Stimulated activated memory B cell treated with anti-CD40 and anti-IgM and Interleukin-4, amounts not matched to agents 10 μg/mL and 1 μg/mL and 100 μg/mL, for 72 hours (primary cell): Measurements from ENCODE around the gene STX8.
"Not testable (repeated sequence)": the region's sequence is repeated elsewhere in the genome, so short reads cannot be mapped to it uniquely, and the experiment has no call there.

Experiments
- ATAC-seq: fragments of 150-1000 bp; cut with Tn5 transposase; 2 replicates; pipeline ENCODE4 v1.10.0; 2021
- H3K27ac Mint-ChIP-seq: one replicate; pipeline ENCODE4 v1.8.0; 2022; ENCODE audit warnings: mild to moderate bottlenecking, mixed read lengths
- H3K27me3 Mint-ChIP-seq: one replicate; pipeline ENCODE4 v1.8.0; 2022; ENCODE audit warnings: mixed read lengths
- H3K36me3 Mint-ChIP-seq: one replicate; pipeline ENCODE4 v1.8.0; 2022; ENCODE audit warnings: mixed read lengths
- H3K4me1 Mint-ChIP-seq: one replicate; pipeline ENCODE4 v1.8.0; 2022; ENCODE audit warnings: mixed read lengths
- H3K4me3 Mint-ChIP-seq: one replicate; pipeline ENCODE4 v1.8.0; 2022; ENCODE audit warnings: mild to moderate bottlenecking, moderate library complexity, mixed read lengths
- H3K9me3 Mint-ChIP-seq: one replicate; pipeline ENCODE4 v1.8.0; 2022; ENCODE audit warnings: mixed read lengths

The STX8 gene

DNA sequence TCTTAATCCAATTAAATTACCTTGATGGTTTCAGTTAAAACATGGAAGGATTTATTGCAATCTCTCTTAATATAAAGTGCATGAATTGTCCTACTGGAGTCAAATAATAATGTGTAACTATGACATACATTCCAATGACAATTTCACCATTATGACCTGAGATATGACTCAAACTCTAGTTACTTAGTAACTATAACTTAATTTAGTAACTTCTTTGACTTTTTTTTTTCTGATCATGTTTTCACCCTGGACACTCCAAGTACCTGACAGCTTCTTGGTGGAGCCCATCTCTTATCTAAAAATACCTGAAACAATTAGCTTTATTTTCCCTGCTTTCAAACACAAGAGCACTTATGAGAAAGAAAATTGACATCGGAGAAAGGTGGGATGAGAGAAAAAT lies 123.7 kb downstream of the STX8 start:
- H3K9me3 Mint-ChIP-seq: no peaks in the 10 kb centered on the region
- H3K4me3 Mint-ChIP-seq: no peak overlapping the region
- peaks cover 15% of the 10 kb centered on the region for H3K36me3 Mint-ChIP-seq
- ATAC-seq: no peak
- H3K27ac Mint-ChIP-seq: no peak overlapping the region
- no peaks in the 10 kb centered on the region for H3K4me1 Mint-ChIP-seq
- no peaks in the 10 kb centered on the region for H3K27me3 Mint-ChIP-seq

DNA sequence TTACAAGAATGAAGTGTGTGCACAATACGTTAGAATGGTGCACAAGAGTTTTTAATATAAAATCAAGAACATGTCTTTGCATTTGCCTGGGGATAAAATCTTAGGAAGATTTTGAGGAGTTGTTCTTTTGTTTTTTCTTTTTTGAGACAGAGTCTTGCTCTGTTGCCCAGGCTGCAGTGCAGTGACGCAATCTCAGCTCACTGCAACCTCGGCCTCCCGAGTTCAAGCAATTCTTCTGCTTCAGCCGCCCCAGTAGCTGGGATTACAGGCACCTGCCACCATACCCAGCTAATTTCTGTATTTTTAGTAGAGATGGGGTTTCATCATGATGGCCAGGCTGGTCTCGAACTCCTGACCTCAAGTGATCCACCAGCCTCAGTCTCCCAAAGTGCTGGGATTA lies 128.3 kb downstream of the STX8 start:
- H3K27ac Mint-ChIP-seq, ATAC-seq, H3K27me3 Mint-ChIP-seq, H3K4me1 Mint-ChIP-seq, H3K4me3 Mint-ChIP-seq, H3K9me3 Mint-ChIP-seq: not testable (repeated sequence)
- H3K36me3 Mint-ChIP-seq: peaks cover 14% of the 10 kb centered on the region

DNA sequence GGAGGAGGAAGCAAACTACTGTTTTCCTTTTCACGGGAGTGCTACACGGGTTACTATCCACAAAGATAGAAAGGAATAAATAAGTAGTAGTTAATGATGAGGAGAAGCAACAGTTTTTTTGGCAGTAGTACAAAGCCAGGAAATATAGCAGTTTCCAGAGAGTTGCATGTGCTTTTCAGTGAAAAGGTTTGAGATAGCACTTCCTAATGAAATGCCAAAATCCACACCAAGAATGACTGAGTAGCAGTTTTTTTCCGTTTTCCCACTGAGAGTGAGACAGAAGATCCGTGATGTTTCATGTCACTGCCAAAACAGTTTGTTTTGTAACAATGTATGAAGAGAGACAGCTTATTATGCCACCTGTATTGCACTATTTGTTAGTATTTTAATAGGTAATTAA lies 129.1 kb downstream of the STX8 start:
- Mint-ChIP-seq H3K4me3 (no peak overlapping the region), H3K9me3 (peaks cover 3% of the 10 kb centered on the region), H3K4me1 (no peaks in the 10 kb centered on the region), H3K27ac (no peak overlapping the region), H3K27me3 (no peaks in the 10 kb centered on the region), H3K36me3 (peaks cover 21% of the 10 kb centered on the region)
- ATAC-seq: no peak

GRCh38 chr17:9445424-9445823 lies 130.2 kb downstream of the STX8 start:
- Mint-ChIP-seq H3K4me3 (no peak overlapping the region), H3K36me3 (peaks cover 25% of the 10 kb centered on the region), H3K4me1 (no peaks in the 10 kb centered on the region)

GRCh38 chr17:9444687-9445086 lies 130.9 kb downstream of the STX8 start:
- no peaks in the 10 kb centered on the region for H3K4me1 Mint-ChIP-seq
- no peak for ATAC-seq
- no peak overlapping the region for H3K27ac Mint-ChIP-seq
- H3K4me3 Mint-ChIP-seq: no peak overlapping the region
- peaks cover 3% of the 10 kb centered on the region for H3K9me3 Mint-ChIP-seq
- H3K36me3 Mint-ChIP-seq: peaks cover 30% of the 10 kb centered on the region
- H3K27me3 Mint-ChIP-seq: no peaks in the 10 kb centered on the region

More at GRCh38 chr17:9445424-9445823, 130.2 kb downstream of the STX8 start:
- no peak for ATAC-seq
- peaks cover 3% of the 10 kb centered on the region for H3K9me3 Mint-ChIP-seq
- H3K27me3 Mint-ChIP-seq: no peaks in the 10 kb centered on the region
- H3K27ac Mint-ChIP-seq: no peak overlapping the region

GRCh38 chr17:9443811-9444210 lies 131.8 kb downstream of the STX8 start:
- no peaks in the 10 kb centered on the region for H3K4me1 Mint-ChIP-seq

DNA sequence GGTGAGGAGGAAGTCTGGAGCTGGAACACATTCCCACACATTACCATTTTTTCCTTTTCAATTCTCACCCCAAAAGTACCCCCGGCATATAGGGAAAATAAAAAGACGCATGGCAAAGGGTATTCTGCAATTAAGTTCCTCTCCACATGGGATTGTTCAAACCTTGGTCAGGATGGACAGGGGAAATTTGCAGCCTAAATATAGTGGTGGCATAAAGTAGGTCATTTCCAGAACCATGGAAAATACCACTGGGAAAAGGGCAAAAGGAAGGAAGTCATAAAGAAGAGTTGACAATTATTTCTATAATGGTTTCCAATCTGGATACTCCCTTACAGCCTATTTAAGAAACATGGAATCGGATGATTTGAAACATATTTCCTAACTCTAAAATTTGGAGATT lies 135.8 kb downstream of the STX8 start:
- Mint-ChIP-seq H3K4me1 (peaks cover 5% of the 10 kb centered on the region), H3K27me3 (no peaks in the 10 kb centered on the region), H3K4me3 (no peak overlapping the region), H3K9me3 (peaks cover 3% of the 10 kb centered on the region), H3K36me3 (peaks cover 44% of the 10 kb centered on the region), H3K27ac (no peak overlapping the region)
- no peak for ATAC-seq

More at GRCh38 chr17:9443811-9444210, 131.8 kb downstream of the STX8 start:
- no peak for ATAC-seq
- Mint-ChIP-seq H3K36me3 (peaks cover 30% of the 10 kb centered on the region), H3K27me3 (no peaks in the 10 kb centered on the region), H3K27ac (no peak overlapping the region), H3K4me3 (no peak overlapping the region), H3K9me3 (peaks cover 3% of the 10 kb centered on the region)

DNA sequence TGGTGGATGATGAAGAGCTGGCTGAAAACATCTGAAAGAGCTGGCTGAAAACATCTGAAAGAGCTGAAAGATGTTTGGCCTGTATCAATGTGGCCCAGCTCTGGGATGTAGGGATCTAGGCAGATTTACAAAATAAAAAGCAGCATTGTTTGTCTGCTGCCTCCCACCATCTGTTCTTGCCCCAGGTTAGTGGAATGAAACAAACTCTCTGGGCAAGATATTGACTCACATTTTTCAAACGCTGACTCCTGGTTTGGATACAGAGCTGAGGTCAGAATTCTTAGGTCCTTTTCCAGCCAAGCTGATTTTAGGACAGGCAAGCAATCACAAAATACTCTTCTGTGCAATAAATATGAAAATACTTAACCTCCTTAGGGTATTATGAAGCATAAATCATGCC lies 139.0 kb downstream of the STX8 start:
- H3K36me3 Mint-ChIP-seq: peaks cover 46% of the 10 kb centered on the region
- no peak for ATAC-seq
- no peak overlapping the region for H3K4me3 Mint-ChIP-seq
- no peak overlapping the region for H3K27ac Mint-ChIP-seq
- H3K27me3 Mint-ChIP-seq: no peaks in the 10 kb centered on the region
- H3K4me1 Mint-ChIP-seq: peaks cover 32% of the 10 kb centered on the region
- H3K9me3 Mint-ChIP-seq: no peaks in the 10 kb centered on the region

DNA sequence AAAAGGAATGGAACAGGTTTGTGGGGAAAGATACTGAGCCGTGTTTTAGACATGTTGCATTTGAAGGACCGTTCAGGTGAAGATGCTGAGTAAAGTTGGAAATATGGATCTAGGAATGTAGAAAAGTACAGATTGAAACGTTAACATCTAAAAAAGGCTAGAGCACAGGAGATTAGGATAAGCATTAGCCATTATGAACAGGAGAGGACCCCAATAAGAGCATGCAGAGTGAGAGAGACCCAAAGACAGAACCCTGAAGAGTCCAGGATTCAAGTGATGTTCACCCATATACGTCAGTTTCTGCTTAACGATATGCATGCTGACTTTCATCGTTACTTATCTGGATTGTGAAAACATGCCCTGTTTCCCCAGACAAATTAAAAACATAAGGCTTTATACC lies 140.5 kb downstream of the STX8 start:
- no peak overlapping the region for H3K4me3 Mint-ChIP-seq
- peaks cover 32% of the 10 kb centered on the region for H3K4me1 Mint-ChIP-seq
- ATAC-seq: no peak
- peaks cover 31% of the 10 kb centered on the region for H3K36me3 Mint-ChIP-seq
- H3K27me3 Mint-ChIP-seq: no peaks in the 10 kb centered on the region
- no peaks in the 10 kb centered on the region for H3K9me3 Mint-ChIP-seq
- H3K27ac Mint-ChIP-seq: no peak overlapping the region

GRCh38 chr17:9434642-9435057 lies 141.0 kb downstream of the STX8 start:
- ATAC-seq: no peak
- Mint-ChIP-seq H3K4me1 (peaks cover 32% of the 10 kb centered on the region), H3K4me3 (no peak overlapping the region), H3K27ac (no peak overlapping the region), H3K36me3 (peaks cover 28% of the 10 kb centered on the region), H3K9me3 (no peaks in the 10 kb centered on the region), H3K27me3 (no peaks in the 10 kb centered on the region)

GRCh38 chr17:9432934-9433421 lies 142.6 kb downstream of the STX8 start:
- ATAC-seq: peak; percentile 51
- peaks cover 32% of the 10 kb centered on the region for H3K4me1 Mint-ChIP-seq
- H3K27me3 Mint-ChIP-seq: no peaks in the 10 kb centered on the region
- no peaks in the 10 kb centered on the region for H3K9me3 Mint-ChIP-seq
- no peak overlapping the region for H3K4me3 Mint-ChIP-seq
- no peak overlapping the region for H3K27ac Mint-ChIP-seq
- H3K36me3 Mint-ChIP-seq: peaks cover 28% of the 10 kb centered on the region

GRCh38 chr17:9432134-9432885 lies 143.3 kb downstream of the STX8 start:
- Mint-ChIP-seq H3K9me3 (no peaks in the 10 kb centered on the region), H3K4me1 (peaks cover 32% of the 10 kb centered on the region), H3K27me3 (no peaks in the 10 kb centered on the region), H3K27ac (no peak overlapping the region), H3K4me3 (no peak overlapping the region), H3K36me3 (peaks cover 35% of the 10 kb centered on the region)
- ATAC-seq: peak; percentile 58

DNA sequence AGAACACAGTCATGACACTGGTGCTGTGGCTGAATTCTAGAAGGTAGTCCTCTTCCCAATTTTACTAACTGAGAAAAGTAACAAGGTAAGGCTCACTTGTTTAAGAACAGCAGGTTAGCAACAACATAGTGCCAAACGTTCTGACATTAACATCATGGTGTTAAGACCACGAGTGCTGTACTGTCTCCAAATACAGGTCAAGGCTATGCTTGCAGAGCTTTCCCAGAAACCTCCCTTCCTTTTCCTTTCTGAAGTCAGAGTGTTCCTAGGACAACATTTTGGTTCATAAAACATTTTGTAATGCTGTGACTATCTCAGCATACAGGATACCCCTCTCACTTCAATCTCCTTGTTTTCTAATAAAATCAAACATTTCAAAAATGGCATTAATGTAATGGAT lies 144.0 kb downstream of the STX8 start:
- Mint-ChIP-seq H3K27me3 (no peaks in the 10 kb centered on the region), H3K4me1 (peaks cover 32% of the 10 kb centered on the region), H3K9me3 (no peaks in the 10 kb centered on the region), H3K36me3 (peaks cover 38% of the 10 kb centered on the region), H3K27ac (no peak overlapping the region), H3K4me3 (no peak overlapping the region)
- ATAC-seq: no peak

- no peak for ATAC-seq
- H3K27me3 Mint-ChIP-seq: no peaks in the 10 kb centered on the region
- H3K36me3 Mint-ChIP-seq: peaks cover 24% of the 10 kb centered on the region
- peaks cover 7% of the 10 kb centered on the region for H3K4me1 Mint-ChIP-seq
- no peak overlapping the region for H3K27ac Mint-ChIP-seq
- no peak overlapping the region for H3K4me3 Mint-ChIP-seq
- no peaks in the 10 kb centered on the region for H3K9me3 Mint-ChIP-seq
These were observed 147.9 kb downstream of the STX8 start for GRCh38 chr17:9427465-9428315.

DNA sequence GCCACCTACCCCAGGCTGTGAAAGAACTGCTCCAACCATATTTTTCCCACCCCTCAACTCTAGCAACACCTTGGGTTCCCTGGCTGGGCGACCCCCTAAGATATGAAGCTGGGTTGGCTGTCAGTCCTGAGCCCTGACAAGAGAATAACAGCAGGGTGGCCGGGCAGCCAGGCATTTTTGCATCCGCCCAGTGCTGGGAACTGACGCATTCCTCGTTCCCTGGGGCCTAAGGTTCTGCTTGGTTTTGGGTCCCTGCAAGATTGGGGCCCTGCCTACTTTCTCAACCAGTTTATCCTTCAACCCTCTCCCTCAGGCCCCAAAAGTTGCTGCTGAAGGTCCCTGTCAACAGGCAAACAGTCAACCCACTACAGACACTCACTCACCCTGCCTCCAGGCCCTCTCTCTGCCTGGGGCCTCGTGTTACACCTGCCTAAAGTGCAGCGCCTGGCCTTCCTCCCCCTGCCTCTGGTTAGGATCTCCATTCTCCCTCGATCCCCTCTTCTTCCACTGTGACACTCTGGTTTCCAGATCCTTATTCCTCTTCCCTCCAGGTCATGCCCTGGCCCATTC lies 151.5 kb downstream of the STX8 start:
- no peak for ATAC-seq

More for the DNA sequence above, 151.5 kb downstream of the STX8 start:
- Mint-ChIP-seq H3K4me1 (no peaks in the 10 kb centered on the region), H3K36me3 (peaks cover 41% of the 10 kb centered on the region), H3K27ac (no peak overlapping the region), H3K4me3 (no peak overlapping the region), H3K9me3 (no peaks in the 10 kb centered on the region), H3K27me3 (no peaks in the 10 kb centered on the region)
